ENCODE data around the gene KDM6A.
A peak's percentile ranks its signal among the peaks of the same experiment; 100 is the strongest.
"Not testable (repeated sequence)": the region's sequence is repeated elsewhere in the genome, so short reads cannot be mapped to it uniquely, and the experiment has no call there.

Gene KDM6A

DNA sequence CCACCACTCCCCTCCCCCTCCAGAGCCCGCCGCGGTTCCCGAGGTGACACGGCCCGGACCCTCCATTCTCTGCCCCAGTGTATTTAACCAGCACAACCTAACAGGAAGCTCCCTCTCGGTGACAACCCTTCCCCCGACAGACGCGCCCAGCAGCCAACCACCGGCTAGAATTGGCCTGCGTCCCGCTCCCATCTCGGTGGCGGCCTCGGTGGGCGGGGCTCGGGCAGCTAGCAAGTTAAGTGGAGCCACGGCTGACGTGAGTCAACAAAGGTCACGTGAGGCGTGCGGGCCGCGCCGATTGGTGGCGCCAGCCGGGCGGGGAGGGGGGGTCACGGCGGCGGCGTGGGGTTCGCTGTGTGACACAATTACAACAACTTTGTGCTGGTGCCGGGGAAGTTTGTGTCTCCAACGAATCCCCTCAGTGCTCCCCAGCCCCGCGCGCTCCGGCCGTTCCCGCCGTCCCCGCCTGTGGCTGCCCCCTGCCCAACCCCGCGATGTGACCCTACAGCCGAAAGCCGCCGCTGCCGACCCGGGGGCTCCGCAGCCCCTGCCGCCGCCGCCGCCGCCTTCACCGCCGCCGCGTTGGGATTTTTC lies at the start of gene KDM6A:
KDM6A (plus strand) TSS at position 368 of the 594 bp plus-strand sequence. CDS start 364 bp downstream, outside the sequence.
- DNase-seq (ENCODE audit: low read depth): peak; percentile 90

- DNase-seq (ENCODE audit: low read depth): not testable (repeated sequence)
Measured at GRCh38 chrX:44823193-44823592, 49.8 kb upstream of the KDM6A start.

- peak; percentile 83 for DNase-seq (ENCODE audit: low read depth)
Measured at GRCh38 chrX:44828008-44828605, 44.9 kb upstream of the KDM6A start.

GRCh38 chrX:44829832-44830231 lies 43.2 kb upstream of the KDM6A start:
- no peak for DNase-seq (ENCODE audit: low read depth)

- DNase-seq (ENCODE audit: low read depth): peak; percentile 10
Measured at GRCh38 chrX:44842550-44843317, 30.3 kb upstream of the KDM6A start.

GRCh38 chrX:44843318-44843702 lies 29.7 kb upstream of the KDM6A start:
- peak; percentile 43 for DNase-seq (ENCODE audit: low read depth)

DNA sequence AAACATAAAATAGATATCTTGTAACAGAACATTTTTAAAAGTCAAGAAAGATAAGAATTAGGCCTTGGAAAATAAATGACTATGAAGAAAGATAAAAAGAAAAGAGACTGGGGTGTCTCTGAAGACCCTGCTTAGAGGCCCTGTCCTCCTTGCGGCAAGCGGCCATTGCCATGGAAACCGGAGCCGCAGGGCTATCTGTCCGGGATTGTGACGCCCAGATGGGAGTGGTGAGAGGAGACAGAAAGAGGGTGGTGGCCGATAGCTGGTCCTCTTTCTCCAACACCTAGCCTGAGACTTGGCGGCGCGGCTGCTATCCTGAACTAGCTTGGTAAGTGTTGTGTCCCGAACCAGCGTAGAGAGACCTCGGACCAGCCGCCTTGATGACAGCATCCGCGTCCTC lies 29.2 kb upstream of the KDM6A start, which contains the start of gene DUSP21:
DUSP21 (plus strand) TSS at position 269 of the 400 bp plus-strand sequence; CDS start at position 381, 112 bp downstream.
- DNase-seq (ENCODE audit: low read depth): no peak

- no peak for DNase-seq (ENCODE audit: low read depth)
Measured at GRCh38 chrX:44844204-44844603, 28.8 kb upstream of the KDM6A start.

DNA sequence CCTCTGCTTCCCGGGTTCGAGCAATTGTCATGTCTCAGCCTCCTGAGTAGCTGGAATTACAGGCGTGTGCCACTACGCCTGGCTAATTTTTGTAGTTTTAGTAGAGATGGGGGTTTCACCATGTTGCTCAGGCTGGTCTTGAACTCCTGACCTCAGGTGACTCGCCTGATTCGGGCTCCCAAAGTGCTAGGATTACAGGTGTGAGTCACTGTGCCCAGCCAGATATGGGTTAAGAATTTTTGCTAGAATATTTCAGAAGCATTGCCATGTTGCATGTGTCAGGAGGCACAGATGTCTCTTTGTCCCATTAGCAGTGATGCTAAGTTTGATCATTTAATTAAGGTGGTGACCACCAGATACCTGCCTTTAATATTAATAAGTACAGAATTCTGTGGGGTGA lies 22.1 kb upstream of the KDM6A start:
- peak; percentile 36 for DNase-seq (ENCODE audit: low read depth)

DNA sequence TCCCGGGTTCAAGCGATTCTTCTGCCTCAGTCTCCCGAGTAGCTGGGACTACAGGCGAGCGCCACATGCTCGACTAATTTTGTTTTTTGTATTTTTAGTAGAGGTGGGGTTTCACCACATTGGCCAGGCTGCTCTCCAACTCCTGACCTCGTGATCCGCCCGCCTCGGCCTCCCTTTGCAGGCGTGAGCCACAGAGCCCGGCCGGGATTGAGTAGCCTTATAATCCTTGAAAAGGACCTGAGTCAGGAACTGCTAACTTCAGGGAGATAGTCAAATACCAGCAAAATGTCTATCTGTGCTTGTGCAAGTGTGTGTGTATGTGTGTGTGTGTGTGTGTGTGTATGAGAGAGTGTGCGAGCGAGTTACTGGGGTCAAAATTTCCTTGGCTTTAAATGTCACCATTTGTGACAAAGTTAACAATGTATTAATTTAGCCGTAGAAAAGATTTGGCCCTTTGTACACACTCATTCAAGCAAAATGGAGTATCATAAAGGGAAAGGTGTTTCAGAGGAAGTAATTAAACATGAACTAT lies 1.8 kb upstream of the KDM6A start:
- no peak for DNase-seq (ENCODE audit: low read depth)

DNA sequence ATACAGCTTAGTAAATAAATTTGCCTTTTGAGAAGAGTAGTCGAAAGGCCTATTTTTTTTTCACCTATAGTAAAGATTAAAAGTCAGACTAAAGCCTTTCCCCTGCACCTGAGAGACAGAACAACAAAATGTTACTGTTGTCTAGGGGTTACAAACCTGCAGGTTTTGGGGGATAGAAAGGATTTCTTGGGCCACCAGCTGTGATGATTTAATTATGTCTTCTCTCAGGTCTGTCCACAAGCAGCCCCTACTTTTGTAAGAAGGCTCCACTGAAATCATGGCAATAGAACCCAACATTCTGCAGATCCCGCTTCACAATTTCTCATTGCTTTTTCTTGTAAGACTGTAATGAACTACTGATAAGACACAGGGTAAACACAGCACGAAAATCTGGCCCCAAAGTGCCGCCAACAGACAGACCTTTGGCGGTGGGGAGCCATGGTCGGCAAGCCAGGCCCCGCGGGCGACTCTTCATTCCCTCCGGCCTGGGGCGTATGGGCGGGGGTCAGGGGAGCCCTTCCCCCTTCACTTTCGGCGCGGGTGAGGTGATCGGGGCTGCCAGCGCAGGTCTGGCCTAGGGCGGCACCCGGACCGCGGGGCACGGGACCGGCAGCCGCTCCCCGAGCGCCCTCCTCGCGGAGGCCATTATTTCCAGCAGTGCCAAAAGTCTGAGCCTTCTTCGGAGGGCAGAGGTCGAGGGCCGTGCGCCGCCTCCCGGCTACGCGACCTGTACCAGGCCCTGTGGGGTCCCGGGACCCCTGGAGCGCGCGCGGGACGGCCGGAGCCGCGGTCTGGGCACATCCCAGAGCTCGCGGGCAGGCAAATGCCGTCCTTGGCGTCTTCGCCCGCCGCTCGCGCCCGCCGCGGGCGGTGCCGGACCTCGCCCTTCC lies 812 bp upstream of the KDM6A start:
- DNase-seq (ENCODE audit: low read depth): peak; percentile 40

DNA sequence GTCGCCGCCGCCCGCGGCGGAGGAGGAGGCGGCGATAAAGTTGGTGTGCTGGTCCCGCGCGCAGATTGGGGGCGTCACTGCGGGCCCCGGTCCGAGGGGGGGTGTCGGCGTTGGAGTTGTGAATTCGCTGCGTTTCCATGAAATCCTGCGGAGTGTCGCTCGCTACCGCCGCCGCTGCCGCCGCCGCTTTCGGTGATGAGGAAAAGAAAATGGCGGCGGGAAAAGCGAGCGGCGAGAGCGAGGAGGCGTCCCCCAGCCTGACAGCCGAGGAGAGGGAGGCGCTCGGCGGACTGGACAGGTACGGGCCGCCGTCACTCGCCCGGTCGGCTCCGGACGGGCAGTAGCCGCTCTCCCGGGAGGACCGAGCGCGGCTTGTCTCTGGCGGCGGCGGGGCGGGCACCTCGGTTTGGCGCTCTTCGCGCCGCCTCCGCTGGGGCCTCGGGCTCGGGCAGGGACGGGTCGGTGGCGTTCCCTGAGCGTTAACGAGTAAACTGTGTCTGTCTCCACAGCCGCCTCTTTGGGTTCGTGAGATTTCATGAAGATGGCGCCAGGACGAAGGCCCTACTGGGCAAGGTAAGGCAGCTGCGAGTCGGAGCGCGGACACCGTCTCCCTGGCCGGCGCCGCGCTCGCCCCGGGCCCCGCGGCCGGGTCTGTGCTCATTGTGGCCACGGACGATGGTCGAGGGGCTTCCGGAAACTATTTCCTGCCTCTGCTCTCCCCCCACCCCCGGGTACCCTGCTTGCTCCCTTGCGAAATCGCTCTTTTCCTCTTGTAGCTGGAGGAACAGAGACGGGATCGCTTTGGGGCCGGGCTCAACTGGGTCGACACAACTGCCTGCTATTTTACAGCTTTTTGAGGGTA lies 658 bp downstream of the KDM6A start:
- peak; percentile 47 for DNase-seq (ENCODE audit: low read depth)

- DNase-seq (ENCODE audit: low read depth): peak; percentile 61
Measured at GRCh38 chrX:44874420-44875184, 1.6 kb downstream of the KDM6A start.

DNA sequence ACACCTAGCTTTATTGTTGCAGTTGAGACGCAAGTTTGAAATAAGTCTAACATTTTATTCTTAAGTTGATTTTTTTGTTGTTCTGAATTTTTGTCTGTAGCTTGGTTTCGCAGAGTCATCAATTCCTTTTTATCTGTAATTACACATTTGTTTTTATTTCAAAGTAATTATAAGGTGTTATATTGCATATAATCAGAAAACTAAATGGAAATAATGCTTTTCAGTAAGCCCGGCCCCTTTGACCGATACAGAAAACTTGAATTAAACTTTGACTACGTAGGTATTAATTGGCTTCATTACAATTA lies 2.1 kb downstream of the KDM6A start:
- no peak for DNase-seq (ENCODE audit: low read depth)

DNA sequence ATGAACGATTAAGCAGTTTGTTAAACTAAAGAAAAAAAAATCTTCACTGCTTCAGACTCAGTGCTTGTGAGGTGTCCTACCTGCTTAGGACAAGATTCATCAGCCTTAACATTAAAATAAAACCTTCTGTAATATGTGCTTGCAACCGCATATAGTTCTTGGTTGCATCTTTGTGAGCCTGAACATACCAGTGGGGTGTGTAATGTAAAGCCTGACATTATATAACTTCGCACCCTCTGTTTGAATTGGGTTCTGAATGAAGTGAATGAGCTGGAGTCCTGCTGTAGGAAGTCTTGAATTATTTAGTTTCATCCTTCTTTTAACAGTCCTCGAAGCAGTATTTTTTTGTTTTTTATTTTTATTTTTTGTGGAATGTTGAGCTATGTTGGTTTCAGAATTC lies 3.1 kb downstream of the KDM6A start:
- DNase-seq (ENCODE audit: low read depth): peak; percentile 56

DNA sequence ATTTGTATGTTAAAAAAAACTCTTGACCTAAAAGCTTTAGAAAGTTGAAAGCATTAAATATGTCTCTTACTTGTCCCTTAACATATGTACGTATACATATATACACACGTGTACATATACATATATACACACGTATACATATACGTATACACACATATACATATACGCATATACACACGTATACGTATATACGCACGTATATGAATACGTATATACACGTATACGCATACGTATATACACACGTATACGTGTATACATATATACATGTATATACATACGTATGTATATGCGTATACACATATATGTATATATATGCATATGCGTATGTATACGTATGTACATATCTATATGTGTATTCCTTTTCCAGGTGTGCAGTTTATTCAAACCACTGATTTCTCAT lies 3.8 kb downstream of the KDM6A start:
- DNase-seq (ENCODE audit: low read depth): no peak

GRCh38 chrX:44878780-44879179 lies 5.8 kb downstream of the KDM6A start:
- no peak for DNase-seq (ENCODE audit: low read depth)

DNA sequence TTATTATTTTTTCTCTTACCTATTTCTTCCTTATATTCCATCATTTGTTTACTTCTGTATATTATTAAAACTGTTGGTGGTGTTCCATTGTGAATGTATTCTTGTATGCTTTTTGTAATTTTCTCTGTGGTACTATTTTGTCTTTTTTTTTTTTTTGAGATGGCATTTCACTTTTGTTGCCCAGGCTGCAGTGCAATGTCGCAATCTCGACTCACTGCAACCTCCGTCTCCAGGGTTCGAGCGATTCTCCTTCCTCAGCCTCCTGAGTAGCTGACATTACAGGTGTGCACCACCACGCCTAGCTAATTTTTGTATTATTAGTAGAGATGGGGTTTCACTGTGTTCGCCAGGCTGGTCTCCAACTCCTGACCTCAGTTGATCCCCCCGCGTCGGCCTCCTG lies 8.6 kb downstream of the KDM6A start:
- DNase-seq (ENCODE audit: low read depth): no peak

- no peak for DNase-seq (ENCODE audit: low read depth)
Measured at GRCh38 chrX:44882635-44883034, 9.6 kb downstream of the KDM6A start.

DNA sequence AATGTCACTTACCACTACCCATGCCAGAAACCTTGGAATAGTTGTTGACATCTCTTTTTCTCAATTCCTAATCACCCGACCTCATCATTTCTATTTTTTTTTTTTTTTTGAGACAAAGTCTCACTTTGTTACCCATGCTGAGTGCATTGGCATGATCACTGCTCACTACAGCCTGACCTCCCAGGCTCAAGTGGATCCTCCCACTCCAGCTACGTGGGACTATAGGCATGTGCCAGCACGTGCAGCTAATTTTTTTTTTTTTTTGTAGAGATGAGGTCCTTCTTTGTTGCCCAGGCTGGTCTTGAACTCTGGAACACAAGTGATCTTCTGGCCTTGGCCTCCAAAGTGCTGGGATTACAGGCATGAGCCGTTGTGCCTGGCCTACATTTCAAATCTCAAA lies 12.0 kb downstream of the KDM6A start:
- no peak for DNase-seq (ENCODE audit: low read depth)

All from ELR (cell line).